Neural progenitor cell (in vitro differentiated cells): ENCODE measurements around the gene NFE2L2.

ENCODE experiments used
- CTCF ChIP-seq: fragments of 200-600 bp; sonication (generic); IDR thresholded peaks from 2 replicates; pipeline ENCODE4 v1.5.1; 2017; ENCODE audit warnings: antibody characterized with exemption, mild to moderate bottlenecking
- EZH2phosphoT487 ChIP-seq: fragments of 200-600 bp; sonication (generic); IDR thresholded peaks from 2 replicates; pipeline ENCODE4 v1.6.1; 2017; ENCODE audit warnings: antibody characterized with exemption

DNA sequence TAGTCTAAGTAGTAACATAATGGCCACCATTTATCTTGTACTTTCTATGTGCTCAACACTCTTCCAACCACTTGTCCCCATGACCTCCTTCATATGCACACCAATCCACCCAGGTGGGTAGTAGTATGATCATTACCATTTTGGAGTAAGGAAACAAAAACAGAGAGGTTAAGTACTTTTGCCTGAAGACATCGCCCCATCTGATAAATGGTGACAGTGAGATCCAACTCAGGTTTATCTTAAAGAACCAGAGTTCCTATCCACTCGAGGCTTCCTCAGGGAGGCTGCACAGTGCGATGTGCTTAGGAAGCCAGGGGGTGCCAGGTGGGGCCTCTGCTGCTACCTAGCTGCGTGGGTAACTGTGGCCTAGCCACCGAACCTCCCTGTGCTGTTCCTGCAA, 14.1 kb downstream of the NFE2L2 start:
- TF ChIP-seq CTCF (no peak), EZH2phosphoT487 (no peak)
